ENCODE results near the gene FUT2. TPM values are rescaled to one million over a fixed set of nuclear protein-coding genes. Genes with fewer than 3 reads are reported as not detected.

Gene FUT2
- total and polyA plus RNA-seq, 2 experiments from 2014 or later, result 12.4 to 16.9 TPM

DNA sequence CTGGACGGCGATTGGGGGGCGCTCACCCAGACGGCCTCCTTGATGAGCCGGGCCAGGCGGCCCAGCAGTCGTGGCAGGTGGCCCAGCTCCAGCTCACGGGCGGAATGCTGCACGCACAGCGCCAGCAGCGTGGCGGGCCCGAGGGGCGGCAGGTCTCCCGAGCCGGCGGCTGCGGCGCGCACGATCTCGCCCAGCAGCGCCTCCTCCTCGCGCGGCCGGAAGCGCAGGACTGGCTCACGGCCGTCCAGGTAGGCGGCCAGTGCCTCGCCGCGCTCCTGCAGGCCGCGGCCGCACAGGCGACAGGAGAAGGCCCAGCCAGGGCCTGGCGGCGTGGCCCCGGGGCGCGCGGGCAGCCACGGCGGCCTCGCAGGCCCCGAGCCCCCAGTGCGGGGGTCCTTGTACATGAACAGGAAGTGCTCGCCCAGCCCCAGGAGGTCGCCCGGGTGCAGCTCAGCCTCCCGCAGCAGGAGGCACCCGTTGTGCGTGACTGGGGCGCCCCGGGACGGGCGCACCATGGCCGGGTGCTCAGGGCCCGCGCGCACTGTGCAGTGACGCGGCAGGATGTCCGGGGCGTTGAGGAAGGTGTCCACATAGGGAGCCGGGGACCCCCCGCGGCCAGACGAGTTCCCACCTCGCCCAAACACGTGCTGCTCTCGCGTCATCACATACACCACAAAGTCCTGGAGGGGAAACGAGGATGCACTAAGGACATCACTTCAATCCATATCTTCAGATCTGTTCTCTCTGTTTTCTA is 33.3 kb downstream of the FUT2 start:
- 73% methylated on average over 61 of the region's 77 CpGs for WGBS (ENCODE audit: low lambda C conversion rate, missing lambda C conversion rate)
- TF ChIP-seq, protein P1, sequence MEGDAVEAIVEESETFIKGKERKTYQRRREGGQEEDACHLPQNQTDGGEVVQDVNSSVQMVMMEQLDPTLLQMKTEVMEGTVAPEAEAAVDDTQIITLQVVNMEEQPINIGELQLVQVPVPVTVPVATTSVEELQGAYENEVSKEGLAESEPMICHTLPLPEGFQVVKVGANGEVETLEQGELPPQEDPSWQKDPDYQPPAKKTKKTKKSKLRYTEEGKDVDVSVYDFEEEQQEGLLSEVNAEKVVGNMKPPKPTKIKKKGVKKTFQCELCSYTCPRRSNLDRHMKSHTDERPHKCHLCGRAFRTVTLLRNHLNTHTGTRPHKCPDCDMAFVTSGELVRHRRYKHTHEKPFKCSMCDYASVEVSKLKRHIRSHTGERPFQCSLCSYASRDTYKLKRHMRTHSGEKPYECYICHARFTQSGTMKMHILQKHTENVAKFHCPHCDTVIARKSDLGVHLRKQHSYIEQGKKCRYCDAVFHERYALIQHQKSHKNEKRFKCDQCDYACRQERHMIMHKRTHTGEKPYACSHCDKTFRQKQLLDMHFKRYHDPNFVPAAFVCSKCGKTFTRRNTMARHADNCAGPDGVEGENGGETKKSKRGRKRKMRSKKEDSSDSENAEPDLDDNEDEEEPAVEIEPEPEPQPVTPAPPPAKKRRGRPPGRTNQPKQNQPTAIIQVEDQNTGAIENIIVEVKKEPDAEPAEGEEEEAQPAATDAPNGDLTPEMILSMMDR (IDR thresholded peaks at IDR 0.05; ENCODE audit: poor library complexity), result no peak
- TF ChIP-seq EZH2 (IDR thresholded peaks at IDR 0.05; ENCODE audit: borderline replicate concordance) (no peak), EZH2phosphoT487 (IDR thresholded peaks at IDR 0.05; ENCODE audit: low read depth, severe bottlenecking, unreplicated experiment) (no peak)
- H2AFZ ChIP-seq, result no peak overlapping the region
- no peaks in the 10 kb centered on the region for H3K36me3 ChIP-seq (replicated peaks; ENCODE audit: insufficient read depth, low read depth)
- DNase-seq (ENCODE audit: low spot score), result no peak
- H4K20me1 ChIP-seq (ENCODE audit: insufficient read depth, poor library complexity, severe bottlenecking), result no peaks in the 10 kb centered on the region
- no peak overlapping the region for H3K27ac ChIP-seq
- H3K9me2 ChIP-seq (replicated peaks; ENCODE audit: insufficient read depth), result no peaks in the 10 kb centered on the region
- no peaks in the 10 kb centered on the region for H3K27me3 ChIP-seq
- no peaks in the 10 kb centered on the region for H3K79me2 ChIP-seq
- no peaks in the 10 kb centered on the region for H3K9me3 ChIP-seq (ENCODE audit: low read depth)
- no peaks in the 10 kb centered on the region for H3K4me1 ChIP-seq (ENCODE audit: insufficient read depth)
- H3K4me3 ChIP-seq, result no peak overlapping the region
- H3K4me2 ChIP-seq, result no peak overlapping the region

DNA sequence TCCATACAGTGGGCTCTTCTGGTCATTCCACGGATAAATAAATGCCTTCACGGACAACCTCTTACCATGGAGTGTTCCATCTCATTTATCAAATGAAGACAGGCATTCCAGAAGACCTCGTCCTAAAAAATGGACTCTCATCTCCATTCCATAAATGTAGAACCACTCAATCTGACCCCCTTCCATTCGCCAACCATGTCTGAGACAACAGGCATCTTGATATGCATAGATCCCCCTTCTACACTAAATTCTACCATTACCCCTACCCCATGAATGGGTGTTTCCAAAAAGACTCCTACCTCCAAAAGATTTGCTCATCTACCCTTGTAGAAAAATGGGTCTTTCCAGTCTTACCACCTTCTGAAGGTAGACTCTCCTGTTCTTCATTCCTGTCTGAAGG is 35.7 kb downstream of the FUT2 start:
- H3K4me3 ChIP-seq, result no peak overlapping the region
- no peaks in the 10 kb centered on the region for H3K9me2 ChIP-seq (replicated peaks; ENCODE audit: insufficient read depth)
- H3K4me2 ChIP-seq, result no peak overlapping the region
- H3K27ac ChIP-seq, result no peak overlapping the region
- no peaks in the 10 kb centered on the region for H3K27me3 ChIP-seq
- H2AFZ ChIP-seq, result no peak overlapping the region
- WGBS (ENCODE audit: low lambda C conversion rate, missing lambda C conversion rate), result 92% methylated on average over 4 of the region's 4 CpGs
- no peaks in the 10 kb centered on the region for H3K36me3 ChIP-seq (replicated peaks; ENCODE audit: insufficient read depth, low read depth)
- no peak for DNase-seq (ENCODE audit: low spot score)
- no peaks in the 10 kb centered on the region for H3K4me1 ChIP-seq (ENCODE audit: insufficient read depth)
- H4K20me1 ChIP-seq (ENCODE audit: insufficient read depth, poor library complexity, severe bottlenecking), result no peaks in the 10 kb centered on the region
- no peaks in the 10 kb centered on the region for H3K79me2 ChIP-seq
- no peak for TF ChIP-seq EZH2 (IDR thresholded peaks at IDR 0.05; ENCODE audit: borderline replicate concordance)
- no peak for TF ChIP-seq EZH2phosphoT487 (IDR thresholded peaks at IDR 0.05; ENCODE audit: low read depth, severe bottlenecking, unreplicated experiment)
- H3K9me3 ChIP-seq (ENCODE audit: low read depth), result no peaks in the 10 kb centered on the region

DNA sequence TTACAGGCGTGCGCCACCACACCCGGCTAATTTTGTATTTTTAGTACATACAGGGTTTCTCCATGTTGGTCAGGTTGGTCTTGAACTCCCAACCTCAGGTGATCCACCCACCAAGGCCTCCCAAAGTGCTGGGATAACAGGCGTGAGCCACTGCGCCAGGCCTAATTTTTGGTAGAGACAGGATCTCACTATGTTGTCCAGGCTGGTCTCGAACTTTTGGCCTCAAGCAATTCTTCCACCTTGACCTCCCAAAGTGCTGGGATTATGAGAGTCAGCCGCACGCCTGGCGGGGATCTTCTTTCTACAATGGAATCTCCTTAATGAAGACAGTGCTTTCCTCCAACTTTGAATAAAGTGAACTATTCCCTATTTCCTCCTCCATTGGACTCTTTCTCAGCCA is 38.9 kb downstream of the FUT2 start:
- Histone ChIP-seq H3K27me3 (peaks cover 3% of the 10 kb centered on the region), H3K27ac (no peak overlapping the region), H3K36me3 (replicated peaks; ENCODE audit: insufficient read depth, low read depth) (no peaks in the 10 kb centered on the region), H3K4me2 (peak overlapping the region; percentile 92), H4K20me1 (ENCODE audit: insufficient read depth, poor library complexity, severe bottlenecking) (no peaks in the 10 kb centered on the region), H3K4me3 (peak overlapping the region; percentile 18), H2AFZ (peak overlapping the region; percentile 80), H3K4me1 (ENCODE audit: insufficient read depth) (peaks cover 9% of the 10 kb centered on the region), H3K79me2 (no peaks in the 10 kb centered on the region), H3K9me2 (replicated peaks; ENCODE audit: insufficient read depth) (no peaks in the 10 kb centered on the region), H3K9me3 (ENCODE audit: low read depth) (no peaks in the 10 kb centered on the region)
- WGBS (ENCODE audit: low lambda C conversion rate, missing lambda C conversion rate), result 94% methylated on average over 9 of the region's 9 CpGs
- DNase-seq (ENCODE audit: low spot score), result no peak
- no peak for TF ChIP-seq EZH2phosphoT487 (IDR thresholded peaks at IDR 0.05; ENCODE audit: low read depth, severe bottlenecking, unreplicated experiment)
- TF ChIP-seq, protein P1 (IDR thresholded peaks at IDR 0.05; ENCODE audit: poor library complexity), result no peak
- TF ChIP-seq EZH2 (IDR thresholded peaks at IDR 0.05; ENCODE audit: borderline replicate concordance), result no peak

DNA sequence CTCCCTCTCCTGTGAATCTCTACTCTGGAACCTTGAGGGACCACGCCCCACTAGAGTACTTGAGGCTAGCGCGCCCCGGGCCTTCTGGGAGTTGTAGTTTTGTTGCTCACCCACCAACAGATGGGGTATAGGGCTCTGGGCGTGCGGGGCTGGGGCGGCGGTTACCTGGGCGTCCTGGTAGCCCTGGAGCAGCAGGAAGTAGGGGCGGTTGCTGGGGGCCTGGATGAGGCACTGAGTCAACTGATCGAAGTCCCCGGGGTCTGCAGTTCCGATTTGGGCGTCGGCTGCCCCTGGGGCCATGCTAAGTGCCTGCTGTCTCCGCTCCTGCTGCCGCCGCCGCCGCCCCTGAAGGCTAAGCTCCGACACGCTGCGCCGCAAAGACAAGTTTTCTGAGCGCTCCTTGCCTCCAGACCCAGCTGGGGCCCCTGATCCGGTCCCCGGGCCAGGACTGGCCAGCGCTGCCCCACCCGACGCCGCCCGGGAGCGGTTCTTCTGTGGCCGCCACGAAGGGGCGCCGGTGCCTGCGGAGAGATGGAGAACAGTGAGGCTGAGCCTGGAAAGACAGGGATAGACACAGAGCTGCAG is 39.4 kb downstream of the FUT2 start:
- H3K36me3 ChIP-seq (replicated peaks; ENCODE audit: insufficient read depth, low read depth), result no peaks in the 10 kb centered on the region
- 3% methylated on average over 34 of the region's 38 CpGs for WGBS (ENCODE audit: low lambda C conversion rate, missing lambda C conversion rate)
- peak overlapping the region; percentile 68 for H3K27ac ChIP-seq
- peaks cover 7% of the 10 kb centered on the region for H3K27me3 ChIP-seq
- peak; percentile 88 for DNase-seq (ENCODE audit: low spot score)
- H3K79me2 ChIP-seq, result no peaks in the 10 kb centered on the region
- peaks cover 9% of the 10 kb centered on the region for H3K4me1 ChIP-seq (ENCODE audit: insufficient read depth)
- peak overlapping the region; percentile 80 for H2AFZ ChIP-seq
- H4K20me1 ChIP-seq (ENCODE audit: insufficient read depth, poor library complexity, severe bottlenecking), result no peaks in the 10 kb centered on the region
- H3K4me3 ChIP-seq, result peak overlapping the region; percentile 18
- no peaks in the 10 kb centered on the region for H3K9me2 ChIP-seq (replicated peaks; ENCODE audit: insufficient read depth)
- TF ChIP-seq EZH2phosphoT487 (IDR thresholded peaks at IDR 0.05; ENCODE audit: low read depth, severe bottlenecking, unreplicated experiment) (no peak), EZH2 (IDR thresholded peaks at IDR 0.05; ENCODE audit: borderline replicate concordance) (no peak)
- TF ChIP-seq, protein P1 (IDR thresholded peaks at IDR 0.05; ENCODE audit: poor library complexity), result peak; percentile 22
- peak overlapping the region; percentile 92 for H3K4me2 ChIP-seq
- H3K9me3 ChIP-seq (ENCODE audit: low read depth), result no peaks in the 10 kb centered on the region
